Measurements from ENCODE around the gene SLC7A1. TPM values are rescaled to one million over a fixed set of nuclear protein-coding genes. Genes with fewer than 3 reads are reported as not detected.

SLC7A1 gene
- total RNA-seq, 3 donors from 2014 or later (not counting 1 experiment from before 2014, with no cell fraction given) = 8.7 to 12.6 (median 10.2) TPM

DNA sequence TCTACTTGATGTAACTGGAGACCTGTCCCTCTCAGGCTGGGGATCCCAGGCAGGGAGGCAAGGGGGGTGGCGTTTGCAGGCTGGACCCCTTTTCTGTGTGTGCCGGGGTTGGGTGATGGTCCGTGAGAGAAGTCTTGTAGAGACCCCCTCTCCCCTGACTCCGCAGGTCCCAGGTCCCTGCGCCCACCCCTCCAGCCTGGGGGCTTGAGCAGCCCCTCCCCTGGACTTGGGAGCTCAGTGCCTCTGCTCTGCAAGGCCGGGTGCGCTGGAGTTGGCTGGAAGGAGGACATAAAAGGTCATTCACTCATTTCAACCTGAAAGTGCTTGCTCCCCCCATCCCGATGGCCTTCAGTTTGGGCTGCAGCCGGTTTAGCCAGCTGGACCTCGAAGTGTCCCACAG, 89.5 kb downstream of the SLC7A1 start:
- Mint-ChIP-seq H3K4me3 (no peak overlapping the region), H3K27ac (no peak overlapping the region), H3K4me1 (peaks cover 4 to 8% of the 10 kb centered on the region in 2 donors), H3K36me3 (no peaks in the 10 kb centered on the region), H3K27me3 (ENCODE audit: low read depth in 2 of 2) (peaks cover 10 to 22% of the 10 kb centered on the region in 2 donors), H3K9me3 (no peaks in the 10 kb centered on the region)
- DNase-seq = no peak
- TF ChIP-seq, protein P1, sequence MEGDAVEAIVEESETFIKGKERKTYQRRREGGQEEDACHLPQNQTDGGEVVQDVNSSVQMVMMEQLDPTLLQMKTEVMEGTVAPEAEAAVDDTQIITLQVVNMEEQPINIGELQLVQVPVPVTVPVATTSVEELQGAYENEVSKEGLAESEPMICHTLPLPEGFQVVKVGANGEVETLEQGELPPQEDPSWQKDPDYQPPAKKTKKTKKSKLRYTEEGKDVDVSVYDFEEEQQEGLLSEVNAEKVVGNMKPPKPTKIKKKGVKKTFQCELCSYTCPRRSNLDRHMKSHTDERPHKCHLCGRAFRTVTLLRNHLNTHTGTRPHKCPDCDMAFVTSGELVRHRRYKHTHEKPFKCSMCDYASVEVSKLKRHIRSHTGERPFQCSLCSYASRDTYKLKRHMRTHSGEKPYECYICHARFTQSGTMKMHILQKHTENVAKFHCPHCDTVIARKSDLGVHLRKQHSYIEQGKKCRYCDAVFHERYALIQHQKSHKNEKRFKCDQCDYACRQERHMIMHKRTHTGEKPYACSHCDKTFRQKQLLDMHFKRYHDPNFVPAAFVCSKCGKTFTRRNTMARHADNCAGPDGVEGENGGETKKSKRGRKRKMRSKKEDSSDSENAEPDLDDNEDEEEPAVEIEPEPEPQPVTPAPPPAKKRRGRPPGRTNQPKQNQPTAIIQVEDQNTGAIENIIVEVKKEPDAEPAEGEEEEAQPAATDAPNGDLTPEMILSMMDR (IDR thresholded peaks at IDR 0.05) = no peak
- no peak overlapping the region for H3K4me3 ChIP-seq (ENCODE audit: low read length)
- no peaks in the 10 kb centered on the region for H3K36me3 ChIP-seq (ENCODE audit: control insufficient read depth, insufficient read depth, low read length)
- H3K9me3 ChIP-seq (ENCODE audit: control insufficient read depth, insufficient read depth, low read length) = no peaks in the 10 kb centered on the region
- no peak overlapping the region for H3K27ac ChIP-seq (ENCODE audit: low read length)
- WGBS (ENCODE audit: insufficient coverage) = 93% methylated on average over 10 of the region's 10 CpGs
- no peaks in the 10 kb centered on the region for H3K4me1 ChIP-seq (ENCODE audit: control insufficient read depth, insufficient read depth, low read length)
- no peak for ATAC-seq
- intact Hi-C loops (cut with micrococcal nuclease) = no loop called here
- H3K27me3 ChIP-seq (ENCODE audit: control insufficient read depth, insufficient read depth, low read length) = peaks cover 4% of the 10 kb centered on the region

DNA sequence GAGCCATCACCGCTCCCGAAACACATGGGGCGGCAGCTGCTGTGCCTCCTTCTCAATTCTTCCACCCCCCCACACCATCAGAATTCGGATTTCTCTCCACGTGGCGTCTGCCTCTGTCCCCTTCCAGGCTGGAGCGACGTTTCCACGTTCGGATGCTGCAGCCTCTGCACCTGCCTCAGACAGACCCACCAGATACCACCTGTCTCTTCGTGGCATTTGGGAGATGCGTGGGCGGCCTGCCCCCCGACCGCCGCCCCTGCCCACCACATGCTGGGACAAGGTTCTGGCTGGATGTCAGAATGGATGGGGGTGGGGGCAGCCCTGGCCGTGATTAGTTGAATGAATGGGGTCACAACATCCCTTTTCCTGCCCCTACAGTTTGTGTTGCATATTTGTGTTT, 90.0 kb downstream of the SLC7A1 start:
- Mint-ChIP-seq H3K27me3 (ENCODE audit: low read depth in 2 of 2) (peaks cover 10 to 25% of the 10 kb centered on the region in 2 donors), H3K36me3 (no peaks in the 10 kb centered on the region), H3K4me3 (no peak overlapping the region), H3K4me1 (peaks cover 4 to 8% of the 10 kb centered on the region in 2 donors), H3K27ac (no peak overlapping the region), H3K9me3 (no peaks in the 10 kb centered on the region)
- Histone ChIP-seq H3K4me3 (ENCODE audit: low read length) (no peak overlapping the region), H3K4me1 (ENCODE audit: control insufficient read depth, insufficient read depth, low read length) (no peaks in the 10 kb centered on the region), H3K36me3 (ENCODE audit: control insufficient read depth, insufficient read depth, low read length) (no peaks in the 10 kb centered on the region), H3K27me3 (ENCODE audit: control insufficient read depth, insufficient read depth, low read length) (peaks cover 4% of the 10 kb centered on the region), H3K9me3 (ENCODE audit: control insufficient read depth, insufficient read depth, low read length) (no peaks in the 10 kb centered on the region), H3K27ac (ENCODE audit: low read length) (no peak overlapping the region)
- DNase-seq (no peak), ATAC-seq (no peak)
- intact Hi-C loops (cut with micrococcal nuclease) = no loop called here
- TF ChIP-seq, protein P1 (IDR thresholded peaks at IDR 0.05) = no peak
- WGBS (ENCODE audit: insufficient coverage) = 84% methylated on average over 17 of the region's 17 CpGs

GRCh38 chr13:29504691-29505090, 90.8 kb downstream of the SLC7A1 start:
- no peak overlapping the region for H3K4me3 ChIP-seq (ENCODE audit: low read length)
- no peak for ATAC-seq
- H3K27me3 ChIP-seq (ENCODE audit: control insufficient read depth, insufficient read depth, low read length) = peaks cover 4% of the 10 kb centered on the region
- TF ChIP-seq, protein P1 (IDR thresholded peaks at IDR 0.05) = no peak
- Mint-ChIP-seq H3K9me3 (no peaks in the 10 kb centered on the region), H3K27ac (no peak overlapping the region), H3K4me3 (no peak overlapping the region), H3K4me1 (peaks cover 4 to 8% of the 10 kb centered on the region in 2 donors), H3K27me3 (ENCODE audit: low read depth in 2 of 2) (peaks cover 10 to 25% of the 10 kb centered on the region in 2 donors), H3K36me3 (no peaks in the 10 kb centered on the region)
- no peak for DNase-seq
- H3K27ac ChIP-seq (ENCODE audit: low read length) = no peak overlapping the region
- 90% methylated on average over 15 of the region's 15 CpGs for WGBS (ENCODE audit: insufficient coverage)
- no peaks in the 10 kb centered on the region for H3K4me1 ChIP-seq (ENCODE audit: control insufficient read depth, insufficient read depth, low read length)
- intact Hi-C loops (cut with micrococcal nuclease) = no loop called here
- no peaks in the 10 kb centered on the region for H3K36me3 ChIP-seq (ENCODE audit: control insufficient read depth, insufficient read depth, low read length)
- no peaks in the 10 kb centered on the region for H3K9me3 ChIP-seq (ENCODE audit: control insufficient read depth, insufficient read depth, low read length)
